Endothelial cell of umbilical vein (primary cell): ENCODE measurements around the gene YWHAH. TPM values are rescaled to one million over a fixed set of nuclear protein-coding genes. Genes with fewer than 3 reads are reported as not detected.

Experiments
- BruUV-seq: library from RNA; stranded (reverse); fragments of 400-500 nt; replicated peaks from 2 replicates; lab custom pipeline; 2021; lab: Mats Ljungman, UMichigan
- CTCF ChIA-PET: fragments of 300-600, 350-600 bp; sonication (Branson Sonifier 250); formaldehyde crosslinking; loops from one replicate; lab custom pipeline; 2021; ENCODE audit warnings: antibody characterized with exemption, inconsistent platforms; lab: Charles Lee
- POLR2A ChIA-PET: fragments of 300-600, 350-600 bp; sonication (Branson Sonifier 250); formaldehyde crosslinking; loops from one replicate; lab custom pipeline; 2021; ENCODE audit warnings: antibody characterized with exemption, inconsistent platforms; lab: Charles Lee
- DNase-seq: peaks from one replicate; pipeline ENCODE4 v3.0.0-alpha.2; 2011; ENCODE audit warnings: low read depth, low spot score
- FAIRE-seq: peaks from 2 replicates; lab custom pipeline; 2011; peaks lifted over from hg19 to GRCh38; lab: Jason Lieb, UNC
- H2AFZ ChIP-seq: 2 replicates; pipeline ENCODE4 v1.6.0; 2012; ENCODE audit warnings: low read depth, low read length, control low read depth, inconsistent platforms
- H3K27ac ChIP-seq: 2 replicates; pipeline ENCODE4 v1.5.1; 2011; ENCODE audit warnings: low read depth, mild to moderate bottlenecking, control low read depth, low read length, moderate library complexity; ENCODE audit not compliant: insufficient read depth
- H3K27me3 ChIP-seq, 2 experiments: 2 replicates each; pipeline versions ENCODE4 v1.6.0 to v1.6.1; 2011; ENCODE audit warnings: low read length in 2 of 2, mixed read lengths in 1 of 2; ENCODE audit not compliant: control insufficient read depth in 2 of 2, insufficient read depth in 2 of 2
- H3K36me3 ChIP-seq, 2 experiments: 2 replicates in 1 of 2; 3 replicates in 1 of 2; pipeline ENCODE4 v1.5.1; 2011; ENCODE audit warnings: low read length in 2 of 2, mild to moderate bottlenecking in 1 of 2, moderate library complexity in 1 of 2; ENCODE audit not compliant: control insufficient read depth in 2 of 2, insufficient read depth in 2 of 2; ENCODE audit errors: extremely low read depth in 1 of 2
- H3K4me1 ChIP-seq: 3 replicates; pipeline ENCODE4 v1.5.1; 2011; ENCODE audit warnings: mild to moderate bottlenecking, low read length; ENCODE audit not compliant: control insufficient read depth, insufficient read depth; ENCODE audit errors: extremely low read depth
- H3K4me2 ChIP-seq: 2 replicates; pipeline ENCODE4 v1.6.1; 2011; ENCODE audit warnings: low read length, control low read depth, mixed read lengths; ENCODE audit not compliant: insufficient read depth
- H3K4me3 ChIP-seq, 3 experiments: fragments of 200-600 bp in 1 of 3; sonication (generic), shearing (Covaris generic) in 1 of 3; replicated peaks in 1 of 3; 2 replicates each; pipeline ENCODE4 v1.5.1; 2011 to 2016; ENCODE audit warnings: control low read depth in 3 of 3, low read length in 3 of 3, mild to moderate bottlenecking in 2 of 3, inconsistent platforms in 1 of 3, low read depth in 1 of 3, moderate library complexity in 1 of 3; ENCODE audit not compliant: insufficient read depth in 1 of 3
- H3K79me2 ChIP-seq: 2 replicates; pipeline ENCODE4 v1.6.0; 2012; ENCODE audit warnings: low read length, inconsistent platforms; ENCODE audit not compliant: control insufficient read depth, insufficient read depth
- H3K9ac ChIP-seq: replicated peaks from 2 replicates; pipeline ENCODE3; 2011; ENCODE audit warnings: low read length, control low read depth; ENCODE audit not compliant: insufficient read depth; ENCODE audit errors: extremely low read depth
- H3K9me1 ChIP-seq: replicated peaks from 3 replicates; pipeline ENCODE4 v1.6.0; 2011; ENCODE audit warnings: mild to moderate bottlenecking, low read length; ENCODE audit not compliant: control insufficient read depth, insufficient read depth; ENCODE audit errors: extremely low read depth
- H3K9me3 ChIP-seq: replicated peaks from 2 replicates; pipeline ENCODE4 v1.5.1; 2012; ENCODE audit warnings: low read length, inconsistent platforms; ENCODE audit not compliant: control insufficient read depth, insufficient read depth
- H4K20me1 ChIP-seq: replicated peaks from 2 replicates; pipeline ENCODE3; 2011; ENCODE audit warnings: mild to moderate bottlenecking, low read length; ENCODE audit not compliant: control insufficient read depth, insufficient read depth; ENCODE audit errors: extremely low read depth
- CTCF ChIP-seq, 2 donors: IDR thresholded peaks; 1 replicate in 1 of 2; 2 replicates in 1 of 2; pipeline ENCODE4 v1.5.1; 2011; ENCODE audit warnings: low read length in 2 of 2, mild to moderate bottlenecking in 2 of 2, moderate library complexity in 2 of 2, control low read depth in 1 of 2, inconsistent platforms in 1 of 2, low read depth in 1 of 2; ENCODE audit not compliant: insufficient read depth in 1 of 2; ENCODE audit errors: extremely low read depth in 1 of 2
- EZH2 ChIP-seq: IDR thresholded peaks from 2 replicates; pipeline ENCODE4 v1.6.1; 2012; ENCODE audit warnings: borderline replicate concordance, low read depth, mild to moderate bottlenecking, moderate library complexity, low read length, inconsistent platforms; ENCODE audit not compliant: severe bottlenecking
- FOS ChIP-seq: IDR thresholded peaks from 2 replicates; pipeline ENCODE4 v1.6.1; 2011; ENCODE audit warnings: mild to moderate bottlenecking, low read length, moderate library complexity, borderline replicate concordance; ENCODE audit not compliant: insufficient read depth
- GATA2 ChIP-seq: IDR thresholded peaks from 2 replicates; pipeline ENCODE4 v1.7.0; 2011; ENCODE audit warnings: low read depth, mild to moderate bottlenecking, moderate library complexity, mixed read lengths, low read length; ENCODE audit not compliant: insufficient read length, insufficient read depth
- JUN ChIP-seq: IDR thresholded peaks from 2 replicates; pipeline ENCODE4 v1.6.1; 2011; ENCODE audit warnings: borderline replicate concordance, low read depth; ENCODE audit not compliant: insufficient read length, insufficient read depth
- MAX ChIP-seq: IDR thresholded peaks from 2 replicates; pipeline ENCODE4 v1.6.1; 2011; ENCODE audit not compliant: insufficient read depth, insufficient read length
- MYC ChIP-seq: IDR thresholded peaks from one replicate; pipeline ENCODE4 v1.6.1; 2011; ENCODE audit warnings: mild to moderate bottlenecking, low read depth, low read length
- POLR2A ChIP-seq: IDR thresholded peaks from 2 replicates; pipeline ENCODE4 v1.6.1; 2012; ENCODE audit warnings: low read depth, mild to moderate bottlenecking, control low read depth, low read length
- POLR2AphosphoS5 ChIP-seq: IDR thresholded peaks from 2 replicates; pipeline ENCODE4 v1.6.1; 2012; ENCODE audit warnings: low read depth, mild to moderate bottlenecking, control low read depth, low read length, moderate library complexity; ENCODE audit not compliant: insufficient read depth
- dilution Hi-C: fragments of 300-500 bp; cut with MboI; formaldehyde crosslinking; loops from one replicate; pipeline ENCODE4 v1.15.0; 2019; ENCODE audit warnings: low sequenced_read_pairs; ENCODE audit not compliant: extremely low pct_ligation_motif_present
- intact Hi-C: fragments of 100-400 bp; cut with micrococcal nuclease; formaldehyde crosslinking; loops from one replicate; pipeline ENCODE4 v1.10.0; 2022
- polyA plus RNA-seq, 4 experiments: library from polyadenylated mRNA; depleted of rRNA in 3 of 4; stranded (reverse) in 3 of 4; unstranded in 1 of 4; fragments of >200 nt; gene quantifications; 2 replicates each; pipeline versions ENCODE4 v1.2.1 to v1.2.3, GENCODE V29; 2011 to 2012; ENCODE audit warnings: missing spikeins in 1 of 4
- total RNA-seq: library from RNA; stranded (reverse); gene quantifications from 2 replicates; pipeline ENCODE4 v1.2.3, GENCODE V29; 2021

Gene YWHAH
- total and polyA plus RNA-seq, 2 donors (not counting 3 experiments of a cell fraction or from before 2014, with no cell fraction given) = 73.6 to 170 TPM

- no peaks in the 10 kb centered on the region for H3K36me3 ChIP-seq
- DNase-seq (no peak), FAIRE-seq (no peak)
- dilution Hi-C loops (no loop called here), intact Hi-C loops (no loop called here)
- no peak overlapping the region for H3K9ac ChIP-seq
- no peaks in the 10 kb centered on the region for H4K20me1 ChIP-seq
- TF ChIP-seq FOS = no peak
- TF ChIP-seq POLR2A = no peak
- TF ChIP-seq CTCF (IDR thresholded peaks at IDR 0.05; ENCODE audit: extremely low read depth in 1 of 2, insufficient read depth in 1 of 2, low read depth in 1 of 2, low read length in 2 of 2) = no peak
- TF ChIP-seq JUN = no peak
- no peak for TF ChIP-seq GATA2
- no peak for TF ChIP-seq EZH2
- no peak for TF ChIP-seq MAX
- no peak for TF ChIP-seq MYC
- TF ChIP-seq POLR2AphosphoS5 = no peak
- H3K9me1 ChIP-seq = no peaks in the 10 kb centered on the region
- CTCF ChIA-PET = no interaction called here
- POLR2A ChIA-PET = no interaction called here
- H2AFZ ChIP-seq = no peak overlapping the region
- H3K4me3 ChIP-seq = no peak overlapping the region
- H3K9me3 ChIP-seq = no peaks in the 10 kb centered on the region
- no peak overlapping the region for H3K27ac ChIP-seq
- no peaks in the 10 kb centered on the region for H3K4me1 ChIP-seq
- H3K79me2 ChIP-seq = no peaks in the 10 kb centered on the region
- H3K27me3 ChIP-seq = peaks cover 0 to 1% of the 10 kb centered on the region in 2 experiments
- no TSS peak for BruUV-seq
- no peak overlapping the region for H3K4me2 ChIP-seq
Measured at GRCh38 chr22:32000181-32000580, 55.8 kb downstream of the YWHAH start.
